GM21723 (cell line): Measurements from ENCODE around the gene MAP2K4.

Experiments used
- ATAC-seq: cut with Tn5 transposase; IDR thresholded peaks from one replicate; pipeline ENCODE4 v1.9.1; 2021; ENCODE audit warnings: mild to moderate bottlenecking, moderate library complexity; ENCODE audit not compliant: unreplicated experiment

The MAP2K4 gene

DNA sequence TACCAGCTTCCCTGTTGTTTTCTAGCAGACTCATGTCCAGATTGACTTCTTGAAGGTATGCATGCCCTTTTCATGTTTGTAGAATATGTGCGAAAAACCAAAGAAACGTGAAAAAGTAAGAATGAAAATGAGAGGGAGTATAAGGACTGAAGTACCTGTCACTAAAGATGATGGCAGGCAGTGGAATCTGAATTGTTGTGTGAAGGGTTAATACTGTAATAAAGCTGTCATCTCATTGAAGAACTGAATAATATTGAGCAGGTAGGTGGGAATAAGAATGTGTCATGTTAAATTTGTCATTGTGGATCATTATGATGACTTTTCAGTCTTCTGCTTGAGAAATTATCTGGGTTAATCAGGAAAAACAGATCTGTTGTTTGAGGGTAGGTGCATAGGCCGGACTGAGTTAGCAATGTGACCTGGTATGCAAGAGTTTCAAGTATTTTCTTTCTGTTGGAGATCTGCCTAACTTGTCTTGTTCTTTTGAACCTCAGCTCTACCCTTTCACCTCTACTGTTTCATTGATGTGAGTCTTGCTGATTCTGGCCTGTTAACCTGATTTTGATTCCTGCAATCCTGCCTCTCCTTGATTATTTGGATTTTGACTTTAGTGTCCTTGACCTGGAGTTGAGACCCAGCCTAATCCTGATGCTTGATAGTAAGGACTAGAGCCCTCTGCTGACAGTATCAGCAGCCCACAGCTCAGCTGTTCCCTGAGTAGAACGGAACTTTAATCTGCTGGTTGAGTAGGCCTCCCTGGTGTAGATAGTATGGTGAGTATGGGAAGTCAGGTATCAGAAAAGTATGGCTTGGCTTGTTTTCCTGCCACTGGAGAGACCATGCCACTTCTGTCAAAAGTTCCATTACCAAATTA lies 64.6 kb downstream of the MAP2K4 start:
- no peak for ATAC-seq

DNA sequence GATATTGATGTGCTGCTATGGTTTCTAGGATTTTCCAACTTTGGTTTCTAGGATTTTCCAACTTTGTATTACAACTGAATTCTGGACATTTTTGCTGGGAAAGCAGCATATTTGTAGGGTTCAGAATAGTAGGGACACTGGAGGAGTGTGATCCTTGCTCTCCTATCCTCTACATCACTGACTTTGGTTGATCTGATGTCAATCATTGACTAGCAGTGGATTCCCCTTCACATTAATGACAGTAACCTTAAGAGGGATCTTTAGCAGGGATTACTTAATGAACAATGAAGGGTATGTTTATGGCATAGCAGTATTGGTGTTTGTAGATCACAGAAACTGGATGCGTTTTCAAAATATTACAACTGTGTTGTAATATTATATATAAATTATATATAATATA lies 67.4 kb downstream of the MAP2K4 start:
- ATAC-seq, result no peak

DNA sequence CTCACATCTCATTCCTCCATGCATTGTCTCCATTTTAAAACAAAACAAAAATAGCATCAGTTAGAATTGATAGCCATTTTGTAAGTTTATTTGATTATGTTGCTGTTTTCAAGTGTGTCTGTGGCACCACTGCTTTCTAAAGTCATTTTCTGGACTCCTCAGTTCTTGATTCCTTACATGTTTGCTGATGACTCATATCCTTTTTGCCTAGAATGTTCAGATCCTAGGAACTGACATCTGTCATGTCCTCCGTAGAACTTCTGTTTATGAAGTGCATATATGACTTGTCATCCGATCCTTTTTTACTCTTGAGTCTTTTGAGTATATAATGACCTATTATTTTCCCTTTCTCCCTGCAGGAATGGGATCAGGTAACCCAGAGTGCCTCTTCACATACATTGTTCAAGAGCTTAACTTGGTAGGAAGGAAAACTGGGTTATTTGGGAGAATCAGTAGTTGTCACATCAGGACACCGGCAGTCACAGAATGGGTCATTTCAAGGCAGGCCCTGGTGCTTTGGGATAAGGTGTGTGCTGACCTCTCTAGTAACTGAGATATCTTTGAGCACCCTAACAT lies 69.2 kb downstream of the MAP2K4 start:
- ATAC-seq, result no peak

GRCh38 chr17:12094336-12094735 lies 73.7 kb downstream of the MAP2K4 start:
- no peak for ATAC-seq

- ATAC-seq, result no peak
Measured at GRCh38 chr17:12095522-12095921, 74.8 kb downstream of the MAP2K4 start.

DNA sequence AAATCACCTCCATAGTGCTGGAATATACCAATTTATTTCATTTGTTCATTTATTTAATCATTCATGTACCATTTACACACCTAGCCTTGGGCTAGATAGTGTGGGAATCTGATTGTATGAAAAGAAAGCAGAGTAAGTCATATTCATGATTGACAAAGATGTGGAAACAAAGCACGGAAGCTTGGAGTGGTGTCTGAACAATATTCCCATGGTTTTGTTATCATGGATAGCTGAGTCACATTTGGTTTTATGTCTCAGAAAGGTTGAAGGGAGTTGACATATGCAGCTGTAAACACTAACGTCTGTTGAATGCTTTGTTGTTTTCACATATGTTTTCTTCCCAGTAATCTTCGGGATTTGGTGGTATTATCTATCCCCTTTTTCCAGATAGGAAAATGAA lies 76.6 kb downstream of the MAP2K4 start:
- no peak for ATAC-seq

GRCh38 chr17:12098568-12098967 lies 77.9 kb downstream of the MAP2K4 start:
- peak; percentile 75 for ATAC-seq

GRCh38 chr17:12099412-12099811 lies 78.7 kb downstream of the MAP2K4 start:
- no peak for ATAC-seq

DNA sequence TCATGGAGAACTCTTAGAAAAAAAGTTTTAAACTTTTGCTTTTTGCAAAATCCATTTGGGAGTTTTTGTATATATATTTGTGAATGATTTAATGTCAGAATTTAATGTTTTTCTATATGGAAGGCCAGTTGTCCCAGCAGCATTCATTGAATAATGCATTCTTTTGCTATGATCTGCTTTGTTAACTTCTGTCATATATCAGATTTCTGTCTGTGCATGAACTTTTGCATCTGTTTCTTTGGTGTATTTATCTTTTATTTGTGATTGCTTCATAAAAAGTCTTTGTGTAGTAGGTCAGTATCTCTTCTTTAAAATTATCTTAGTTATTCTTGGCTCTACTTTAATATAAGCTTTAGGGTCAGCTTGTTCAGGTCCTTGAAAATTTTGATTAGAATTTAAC lies 84.2 kb downstream of the MAP2K4 start:
- no peak for ATAC-seq

DNA sequence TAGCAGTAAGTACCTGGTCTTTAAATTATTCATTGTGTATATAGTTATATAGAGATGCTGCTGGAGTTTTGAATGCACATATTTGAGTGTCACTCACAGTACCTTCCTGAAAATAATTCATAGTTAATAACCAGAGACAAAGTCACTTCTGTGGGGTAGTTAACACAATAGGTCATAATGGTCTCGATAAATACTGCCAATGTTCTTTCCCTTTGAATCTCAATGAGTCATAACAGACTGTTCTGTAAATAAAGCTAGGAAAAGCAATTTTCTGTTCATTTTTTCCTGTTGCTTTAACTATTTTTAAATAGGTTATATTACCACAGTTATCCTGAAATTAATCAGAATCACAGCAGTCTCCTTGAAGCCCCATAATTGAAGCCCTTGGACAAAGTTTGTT lies 87.2 kb downstream of the MAP2K4 start:
- ATAC-seq, result no peak

DNA sequence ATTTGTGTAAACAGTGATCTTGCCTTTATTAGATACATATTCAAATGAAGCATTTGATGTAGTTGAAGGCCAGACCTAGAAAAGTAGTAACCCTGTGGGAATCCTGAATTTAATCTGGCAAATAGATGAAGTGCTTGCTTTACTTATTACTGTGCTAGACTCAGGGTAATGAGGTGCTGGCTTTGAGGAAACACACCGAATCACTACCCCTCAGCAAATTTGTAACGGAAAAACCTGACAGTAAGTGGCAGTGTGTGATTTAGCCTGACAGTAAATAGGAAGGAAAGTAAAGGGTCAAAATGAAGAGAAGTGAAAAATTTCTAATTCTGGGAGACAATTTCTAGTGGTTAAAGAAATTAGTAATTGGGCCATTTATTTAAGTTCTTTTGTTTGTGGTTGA lies 90.2 kb downstream of the MAP2K4 start:
- ATAC-seq, result no peak

- ATAC-seq, result no peak
Measured at GRCh38 chr17:12113156-12113555, 92.5 kb downstream of the MAP2K4 start.

- ATAC-seq, result no peak
Measured at GRCh38 chr17:12114686-12115418, 94.2 kb downstream of the MAP2K4 start.

GRCh38 chr17:12116143-12116542 lies 95.5 kb downstream of the MAP2K4 start:
- no peak for ATAC-seq

GRCh38 chr17:12118617-12119016 lies 97.9 kb downstream of the MAP2K4 start:
- ATAC-seq, result no peak

DNA sequence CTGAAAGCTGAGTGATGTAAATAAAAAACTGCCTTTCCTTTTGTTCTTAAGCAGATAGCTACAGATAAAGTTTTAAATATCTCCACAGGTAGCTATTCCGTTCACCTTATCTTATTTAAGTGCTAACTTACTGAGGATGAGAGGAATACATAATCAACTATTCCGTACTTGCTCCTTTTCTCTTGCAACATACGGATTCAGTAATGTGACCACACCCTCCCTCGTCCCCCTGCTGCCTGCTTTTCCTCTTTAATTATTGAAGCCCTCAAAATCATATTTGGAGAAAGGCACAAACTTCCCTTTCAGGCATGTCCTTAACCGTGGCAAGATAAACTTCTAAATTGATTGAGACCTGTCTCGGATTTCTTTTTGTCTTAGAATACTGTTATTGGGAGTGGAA lies 101.4 kb downstream of the MAP2K4 start:
- ATAC-seq, result no peak

DNA sequence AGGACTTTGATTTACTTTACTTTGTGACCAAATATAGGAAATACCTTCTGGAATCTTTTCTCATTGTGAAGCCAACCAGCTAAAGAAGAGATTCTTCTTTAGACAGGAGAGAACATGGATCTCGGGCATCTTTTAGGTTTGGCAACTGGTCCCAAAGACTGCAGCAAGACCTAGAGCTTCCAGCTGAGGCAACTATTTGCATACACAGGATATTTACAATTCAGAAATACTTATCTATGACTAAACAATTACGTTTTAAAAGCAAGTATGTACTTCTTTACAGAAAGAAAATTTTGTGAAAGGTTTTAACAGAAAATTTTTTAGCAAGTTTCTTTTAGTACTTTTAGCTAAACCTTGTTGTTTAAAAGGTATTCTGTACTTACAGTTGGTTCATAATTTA lies 106.5 kb downstream of the MAP2K4 start:
- ATAC-seq, result no peak

DNA sequence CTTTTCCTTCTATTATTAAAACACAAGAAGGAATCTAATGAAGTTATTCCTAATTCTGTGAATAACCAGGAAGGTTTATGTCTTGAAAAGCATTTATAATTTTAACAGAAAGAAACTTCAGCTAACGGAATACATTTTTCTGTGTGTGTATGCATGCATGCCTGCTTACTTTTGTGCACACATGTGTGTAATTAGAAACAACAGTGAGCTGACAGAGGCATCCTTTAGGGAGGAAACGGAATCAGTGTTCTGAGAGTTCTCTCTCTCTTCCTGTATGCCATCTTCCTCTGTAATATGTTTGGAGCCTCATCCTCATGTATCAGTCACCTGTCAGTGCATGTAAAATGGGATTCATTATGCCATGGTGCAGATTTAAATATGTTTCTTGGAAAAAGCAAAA lies 107.0 kb downstream of the MAP2K4 start:
- ATAC-seq, result no peak

- no peak for ATAC-seq
Measured at GRCh38 chr17:12128946-12129345, 108.3 kb downstream of the MAP2K4 start.

DNA sequence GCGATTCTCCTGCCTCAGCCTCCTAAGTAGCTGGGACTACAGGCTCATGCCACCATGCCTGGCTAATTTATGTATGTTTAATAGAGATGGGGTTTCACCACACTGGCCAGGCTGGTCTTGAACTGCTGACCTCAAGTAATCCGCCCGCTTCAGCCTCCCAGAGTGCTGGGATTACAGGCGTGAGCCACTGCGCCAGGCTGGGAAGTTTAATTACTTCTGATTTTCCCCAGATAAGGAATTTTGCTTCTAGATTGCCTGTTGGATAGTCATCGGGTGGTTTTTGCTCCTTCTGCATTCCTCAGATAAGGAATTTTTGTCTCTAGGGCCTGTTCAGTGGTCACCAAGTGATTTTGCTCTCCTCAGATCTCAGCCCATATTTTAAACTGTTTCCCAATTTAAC lies 112.5 kb downstream of the MAP2K4 start:
- ATAC-seq, result no peak

GRCh38 chr17:12134101-12134500 lies 113.4 kb downstream of the MAP2K4 start:
- no peak for ATAC-seq

- ATAC-seq, result no peak
Measured at GRCh38 chr17:12134587-12134986, 113.9 kb downstream of the MAP2K4 start.
